ENCODE measurements around the gene HUS1. TPM values are rescaled to one million over a fixed set of nuclear protein-coding genes. Genes with fewer than 3 reads are reported as not detected.

The HUS1 gene
- total and polyA plus RNA-seq, 12 donors, result 9.6 to 35.9 (median 28.0) TPM

- 47 to 55% methylated on average over 5 of the region's 5 CpGs for whole genome bisulfite sequencing, 2 donors
- Histone ChIP-seq H3K9me3 (no peaks in the 10 kb centered on the region), H3K4me3 (no peak overlapping the region), H3K27me3 (no peaks in the 10 kb centered on the region), H3K36me3 (peaks cover 0 to 92% (median 61%) of the 10 kb centered on the region in 9 donors), H3K27ac (peak overlapping the region in 5 of 10 donors; percentile 1 to 67 (median 17)), H3K4me1 (peaks cover 0 to 57% (median 21%) of the 10 kb centered on the region in 9 donors)
- intact Hi-C loops (cut with DNase I), result loop anchor here in 6 of 10 donors (1.0 to 10.0 kb wide), 4 partner anchors 24 to 702 kb away; no protein-coding TSS in a partner anchor
- peak; percentile 68 to 85 (median 74) for ATAC-seq
- TF ChIP-seq CTCF (IDR thresholded peaks at IDR 0.05), result peak; percentile 68 to 94 (median 89)
- peak; percentile 64 to 72 for DNase-seq
Measured at GRCh38 chr7:47968847-47969774, 10.3 kb downstream of the HUS1 start.

GRCh38 chr7:47967708-47968107, 11.7 kb downstream of the HUS1 start:
- Histone ChIP-seq H3K27me3 (no peaks in the 10 kb centered on the region), H3K4me1 (peaks cover 0 to 51% (median 21%) of the 10 kb centered on the region in 9 donors), H3K36me3 (peaks cover 0 to 92% (median 62%) of the 10 kb centered on the region in 9 donors), H3K4me3 (no peak overlapping the region), H3K9me3 (no peaks in the 10 kb centered on the region), H3K27ac (peak overlapping the region in 1 of 10 donors; percentile 15)
- DNase-seq (no peak), ATAC-seq (no peak)
- intact Hi-C loops (cut with DNase I), result loop anchor here in 5 of 10 donors (1.0 to 10.0 kb wide), 4 partner anchors 22 to 700 kb away; no protein-coding TSS in a partner anchor
- no peak for TF ChIP-seq CTCF (IDR thresholded peaks at IDR 0.05)
- 88 to 94% methylated on average over 2 of the region's 2 CpGs for WGBS, 2 donors

- peak overlapping the region in 2 of 10 donors; percentile 15 to 16 for H3K27ac ChIP-seq
- WGBS, 2 donors, result 66 to 73% methylated on average over 5 of the region's 5 CpGs
- no peaks in the 10 kb centered on the region for H3K27me3 ChIP-seq
- H3K36me3 ChIP-seq, result peaks cover 0 to 92% (median 63%) of the 10 kb centered on the region in 9 donors
- H3K4me1 ChIP-seq, result peaks cover 0 to 51% (median 21%) of the 10 kb centered on the region in 9 donors
- no peaks in the 10 kb centered on the region for H3K9me3 ChIP-seq
- no peak overlapping the region for H3K4me3 ChIP-seq
- intact Hi-C loops (cut with DNase I), result loop anchor here in 2 of 10 donors (5.0 to 10.0 kb wide), 2 partner anchors 172 to 700 kb away; no protein-coding TSS in a partner anchor
- ATAC-seq (peak in 5 of 8 donors; percentile 60 to 70 (median 67)), DNase-seq (peak in 1 of 2 donors; percentile 36)
- no peak for TF ChIP-seq CTCF (IDR thresholded peaks at IDR 0.05)
Measured at GRCh38 chr7:47967123-47967522, 12.3 kb downstream of the HUS1 start.

- WGBS, 2 donors, result 87 to 94% methylated on average over 5 of the region's 5 CpGs
- intact Hi-C loops (cut with DNase I), result loop anchor here in 2 of 10 donors (5.0 to 10.0 kb wide), 2 partner anchors 171 to 698 kb away; no protein-coding TSS in a partner anchor
- H3K9me3 ChIP-seq, result no peaks in the 10 kb centered on the region
- no peak overlapping the region for H3K4me3 ChIP-seq
- peaks cover 0 to 35% (median 17%) of the 10 kb centered on the region in 9 donors for H3K4me1 ChIP-seq
- ATAC-seq (no peak), DNase-seq (no peak)
- TF ChIP-seq CTCF (IDR thresholded peaks at IDR 0.05), result no peak
- peaks cover 0 to 94% (median 67%) of the 10 kb centered on the region in 9 donors for H3K36me3 ChIP-seq
- no peak overlapping the region for H3K27ac ChIP-seq
- H3K27me3 ChIP-seq, result no peaks in the 10 kb centered on the region
Measured at GRCh38 chr7:47965456-47965855, 14.0 kb downstream of the HUS1 start.
